OCI-LY1 (cell line): ENCODE data around the gene ESX1.

Source experiments
- H2AFZ ChIP-seq: fragments of 200-600 bp; sonication (generic), shearing (Covaris generic); 2 replicates; pipeline ENCODE4 v1.6.0; 2014; ENCODE audit warnings: antibody characterized with exemption, mild to moderate bottlenecking, low read length
- H3F3A ChIP-seq: fragments of 200-600 bp; sonication (generic), shearing (Covaris generic); 2 replicates; pipeline ENCODE4 v1.6.0; 2014; ENCODE audit warnings: mild to moderate bottlenecking, antibody characterized with exemption, low read length, moderate library complexity; ENCODE audit not compliant: insufficient read depth
- H3K27ac ChIP-seq: fragments of 200-600 bp; sonication (generic); 2 replicates; pipeline ENCODE4 v1.5.1; 2014; ENCODE audit warnings: low read length, mixed run types, mild to moderate bottlenecking, low read depth; ENCODE audit not compliant: poor library complexity, severe bottlenecking
- H3K27me3 ChIP-seq: fragments of 200-600 bp; sonication (generic); 2 replicates; pipeline ENCODE4 v1.6.0; 2014; ENCODE audit warnings: antibody characterized with exemption, mild to moderate bottlenecking, low read length, moderate library complexity; ENCODE audit not compliant: insufficient read depth
- H3K36me3 ChIP-seq: fragments of 200-600 bp; sonication (generic); 2 replicates; pipeline ENCODE4 v1.6.1; 2014; ENCODE audit warnings: mild to moderate bottlenecking, antibody characterized with exemption, low read length, moderate library complexity, mixed read lengths; ENCODE audit not compliant: insufficient read depth
- H3K4me1 ChIP-seq: fragments of 200-600 bp; sonication (generic); 2 replicates; pipeline ENCODE4 v1.5.1; 2014; ENCODE audit warnings: mild to moderate bottlenecking, low read length, moderate library complexity; ENCODE audit not compliant: insufficient read depth, severe bottlenecking
- H3K4me2 ChIP-seq: fragments of 200-600 bp; sonication (generic), shearing (Covaris generic); 2 replicates; pipeline ENCODE4 v1.6.1; 2014; ENCODE audit warnings: low read length
- H3K4me3 ChIP-seq: fragments of 200-600 bp; sonication (generic); 2 replicates; pipeline ENCODE4 v1.5.1; 2014; ENCODE audit warnings: low read length, low read depth, mild to moderate bottlenecking, mixed read lengths; ENCODE audit not compliant: poor library complexity, severe bottlenecking
- H3K79me2 ChIP-seq: fragments of 200-600 bp; shearing (Covaris generic); 2 replicates; pipeline ENCODE4 v1.6.1; 2016; ENCODE audit warnings: mixed run types, low read length, mixed read lengths; ENCODE audit not compliant: insufficient read depth
- H3K9ac ChIP-seq: fragments of 200-600 bp; sonication (generic), shearing (Covaris generic); 2 replicates; pipeline ENCODE4 v1.6.1; 2014; ENCODE audit warnings: mild to moderate bottlenecking, low read length, mixed read lengths
- H3K9me2 ChIP-seq: fragments of 200-600 bp; sonication (generic), shearing (Covaris generic); 2 replicates; pipeline ENCODE4 v1.6.1; 2014; ENCODE audit warnings: low read depth, mild to moderate bottlenecking, low read length, mixed read lengths
- H3K9me3 ChIP-seq: fragments of 200-600 bp; shearing (Covaris generic); 2 replicates; pipeline ENCODE4 v1.6.1; 2014; ENCODE audit warnings: low read length, mixed read lengths
- H4K20me1 ChIP-seq: fragments of 200-600 bp; sonication (generic), shearing (Covaris generic); 2 replicates; pipeline ENCODE4 v1.6.0; 2016; ENCODE audit warnings: mild to moderate bottlenecking, low read length; ENCODE audit not compliant: insufficient read depth
- CTCF ChIP-seq: fragments of 200-600 bp; sonication (generic), shearing (Covaris generic); IDR thresholded peaks from 2 replicates; pipeline ENCODE4 v1.5.1; 2017; ENCODE audit warnings: mild to moderate bottlenecking, antibody characterized with exemption, low read length, moderate library complexity, mixed read lengths
- EZH2 ChIP-seq: fragments of 200-600 bp; sonication (generic), shearing (Covaris generic); IDR thresholded peaks from 2 replicates; pipeline ENCODE4 v1.8.0; 2017; ENCODE audit warnings: borderline replicate concordance, mixed run types, mild to moderate bottlenecking, antibody characterized with exemption, low read length, moderate library complexity, mixed read lengths

Gene ESX1

GRCh38 chrX:104288269-104288668 lies 33.5 kb upstream of the ESX1 start:
- Histone ChIP-seq H4K20me1 (no peaks in the 10 kb centered on the region), H3K4me2 (no peak overlapping the region), H3F3A (no peaks in the 10 kb centered on the region), H3K27me3 (no peaks in the 10 kb centered on the region), H3K9me2 (no peaks in the 10 kb centered on the region), H3K4me3 (no peak overlapping the region), H3K4me1 (no peaks in the 10 kb centered on the region), H3K9me3 (no peaks in the 10 kb centered on the region), H3K9ac (no peak overlapping the region), H3K36me3 (no peaks in the 10 kb centered on the region), H3K27ac (no peak overlapping the region), H3K79me2 (no peaks in the 10 kb centered on the region), H2AFZ (no peak overlapping the region)
- no peak for TF ChIP-seq CTCF

DNA sequence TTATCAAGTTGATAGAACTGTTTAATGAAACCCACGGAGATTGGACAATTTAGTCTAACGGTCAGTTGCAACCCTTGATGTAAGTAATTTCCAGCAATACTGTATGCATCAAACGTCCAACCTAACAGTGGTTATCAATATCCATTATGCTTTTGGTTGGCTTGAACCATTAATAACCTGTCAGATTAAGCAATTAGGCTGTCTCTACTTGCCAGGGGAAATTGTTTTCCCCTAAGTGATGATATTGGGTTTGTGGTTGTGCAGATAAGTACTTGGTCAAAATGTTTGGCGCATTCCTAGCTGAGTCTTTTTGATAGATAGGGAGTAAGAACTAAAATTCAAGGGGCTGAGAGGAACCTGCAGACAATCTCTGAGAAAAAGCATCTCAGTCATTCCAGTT lies 30.5 kb upstream of the ESX1 start:
- Histone ChIP-seq H3K9me2 (no peaks in the 10 kb centered on the region), H2AFZ (no peak overlapping the region), H3K27me3 (no peaks in the 10 kb centered on the region), H3K27ac (no peak overlapping the region), H4K20me1 (no peaks in the 10 kb centered on the region), H3K4me1 (no peaks in the 10 kb centered on the region), H3K79me2 (no peaks in the 10 kb centered on the region), H3F3A (no peaks in the 10 kb centered on the region), H3K4me2 (no peak overlapping the region), H3K9me3 (no peaks in the 10 kb centered on the region), H3K36me3 (no peaks in the 10 kb centered on the region), H3K9ac (no peak overlapping the region), H3K4me3 (no peak overlapping the region)
- no peak for TF ChIP-seq CTCF
- TF ChIP-seq EZH2: no peak

DNA sequence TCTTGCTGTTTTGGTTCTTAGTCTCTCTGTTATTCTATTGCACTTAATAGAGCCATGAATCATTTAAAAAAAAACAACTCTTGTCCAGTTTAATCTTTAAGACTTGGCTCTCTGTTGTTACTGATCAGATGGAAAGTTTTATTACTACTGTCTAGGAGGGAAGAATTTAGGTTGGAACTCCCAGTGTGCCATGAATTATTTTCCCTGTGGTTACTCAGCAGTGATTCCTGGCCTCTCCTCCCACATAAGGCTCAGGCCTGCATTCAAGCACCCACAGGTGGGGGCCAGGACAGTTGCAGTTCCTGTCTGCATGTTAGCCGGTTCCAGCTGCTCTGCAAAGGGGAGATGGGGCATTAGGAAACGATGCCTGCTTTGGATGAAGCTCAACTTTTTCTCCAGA lies 29.8 kb upstream of the ESX1 start:
- no peaks in the 10 kb centered on the region for H3K79me2 ChIP-seq
- no peaks in the 10 kb centered on the region for H4K20me1 ChIP-seq
- no peaks in the 10 kb centered on the region for H3K9me3 ChIP-seq
- H3K9ac ChIP-seq: no peak overlapping the region
- H2AFZ ChIP-seq: no peak overlapping the region
- TF ChIP-seq CTCF: no peak
- TF ChIP-seq EZH2: no peak
- H3K9me2 ChIP-seq: no peaks in the 10 kb centered on the region
- H3K4me2 ChIP-seq: no peak overlapping the region
- no peak overlapping the region for H3K27ac ChIP-seq
- no peaks in the 10 kb centered on the region for H3K27me3 ChIP-seq
- H3K4me1 ChIP-seq: no peaks in the 10 kb centered on the region
- H3K36me3 ChIP-seq: no peaks in the 10 kb centered on the region
- no peaks in the 10 kb centered on the region for H3F3A ChIP-seq
- H3K4me3 ChIP-seq: no peak overlapping the region
